Measurements from ENCODE around the gene RALGPS2.

Gene RALGPS2

GRCh38 chr1:178954937-178955336 lies 229.9 kb downstream of the RALGPS2 start:
- H3K4me3 ChIP-seq (ENCODE audit: insufficient read depth, low read length, poor library complexity, severe bottlenecking), result no peak overlapping the region
- no peaks in the 10 kb centered on the region for H4K20me1 ChIP-seq (ENCODE audit: low read depth, low read length)
- TF ChIP-seq, protein P1, sequence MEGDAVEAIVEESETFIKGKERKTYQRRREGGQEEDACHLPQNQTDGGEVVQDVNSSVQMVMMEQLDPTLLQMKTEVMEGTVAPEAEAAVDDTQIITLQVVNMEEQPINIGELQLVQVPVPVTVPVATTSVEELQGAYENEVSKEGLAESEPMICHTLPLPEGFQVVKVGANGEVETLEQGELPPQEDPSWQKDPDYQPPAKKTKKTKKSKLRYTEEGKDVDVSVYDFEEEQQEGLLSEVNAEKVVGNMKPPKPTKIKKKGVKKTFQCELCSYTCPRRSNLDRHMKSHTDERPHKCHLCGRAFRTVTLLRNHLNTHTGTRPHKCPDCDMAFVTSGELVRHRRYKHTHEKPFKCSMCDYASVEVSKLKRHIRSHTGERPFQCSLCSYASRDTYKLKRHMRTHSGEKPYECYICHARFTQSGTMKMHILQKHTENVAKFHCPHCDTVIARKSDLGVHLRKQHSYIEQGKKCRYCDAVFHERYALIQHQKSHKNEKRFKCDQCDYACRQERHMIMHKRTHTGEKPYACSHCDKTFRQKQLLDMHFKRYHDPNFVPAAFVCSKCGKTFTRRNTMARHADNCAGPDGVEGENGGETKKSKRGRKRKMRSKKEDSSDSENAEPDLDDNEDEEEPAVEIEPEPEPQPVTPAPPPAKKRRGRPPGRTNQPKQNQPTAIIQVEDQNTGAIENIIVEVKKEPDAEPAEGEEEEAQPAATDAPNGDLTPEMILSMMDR (IDR thresholded peaks at IDR 0.05; ENCODE audit: insufficient read depth, low read length, poor library complexity, severe bottlenecking), result no peak
- no peak for TF ChIP-seq EZH2phosphoT487 (conservative IDR thresholded peaks at IDR 0.05; ENCODE audit: low read length)
- H2AFZ ChIP-seq (ENCODE audit: low read depth, low read length, severe bottlenecking), result no peak overlapping the region
- no peak overlapping the region for H3K9ac ChIP-seq (ENCODE audit: low read length)
- no peaks in the 10 kb centered on the region for H3K9me3 ChIP-seq (ENCODE audit: insufficient read depth, low read length)
- H3K4me2 ChIP-seq (ENCODE audit: low read depth, low read length, poor library complexity, severe bottlenecking), result no peak overlapping the region
- H3K27me3 ChIP-seq (ENCODE audit: low read length), result no peaks in the 10 kb centered on the region
- H3F3A ChIP-seq (ENCODE audit: insufficient read depth), result no peaks in the 10 kb centered on the region
- no peak overlapping the region for H3K27ac ChIP-seq (ENCODE audit: low read depth, low read length)
- no peaks in the 10 kb centered on the region for H3K79me2 ChIP-seq (ENCODE audit: insufficient read depth, low read length)
- H3K9me2 ChIP-seq (replicated peaks; ENCODE audit: insufficient read depth, low read length), result no peaks in the 10 kb centered on the region
- H3K36me3 ChIP-seq (ENCODE audit: low read length), result no peaks in the 10 kb centered on the region

GRCh38 chr1:178955391-178955954 lies 230.4 kb downstream of the RALGPS2 start:
- no peaks in the 10 kb centered on the region for H3K9me2 ChIP-seq (replicated peaks; ENCODE audit: insufficient read depth, low read length)
- H3F3A ChIP-seq (ENCODE audit: insufficient read depth), result no peaks in the 10 kb centered on the region
- no peaks in the 10 kb centered on the region for H3K36me3 ChIP-seq (ENCODE audit: low read length)
- H2AFZ ChIP-seq (ENCODE audit: low read depth, low read length, severe bottlenecking), result no peak overlapping the region
- no peak overlapping the region for H3K4me2 ChIP-seq (ENCODE audit: low read depth, low read length, poor library complexity, severe bottlenecking)
- no peak overlapping the region for H3K9ac ChIP-seq (ENCODE audit: low read length)
- H3K9me3 ChIP-seq (ENCODE audit: insufficient read depth, low read length), result no peaks in the 10 kb centered on the region
- no peaks in the 10 kb centered on the region for H4K20me1 ChIP-seq (ENCODE audit: low read depth, low read length)
- H3K27me3 ChIP-seq (ENCODE audit: low read length), result no peaks in the 10 kb centered on the region
- H3K27ac ChIP-seq (ENCODE audit: low read depth, low read length), result no peak overlapping the region
- no peaks in the 10 kb centered on the region for H3K79me2 ChIP-seq (ENCODE audit: insufficient read depth, low read length)
- TF ChIP-seq, protein P1 (IDR thresholded peaks at IDR 0.05; ENCODE audit: insufficient read depth, low read length, poor library complexity, severe bottlenecking), result no peak
- no peak for TF ChIP-seq EZH2phosphoT487 (conservative IDR thresholded peaks at IDR 0.05; ENCODE audit: low read length)
- no peak overlapping the region for H3K4me3 ChIP-seq (ENCODE audit: insufficient read depth, low read length, poor library complexity, severe bottlenecking)

GRCh38 chr1:178958491-178958890 lies 233.4 kb downstream of the RALGPS2 start:
- no peak for TF ChIP-seq EZH2phosphoT487 (conservative IDR thresholded peaks at IDR 0.05; ENCODE audit: low read length)
- TF ChIP-seq, protein P1 (IDR thresholded peaks at IDR 0.05; ENCODE audit: insufficient read depth, low read length, poor library complexity, severe bottlenecking), result no peak
- H3K4me2 ChIP-seq (ENCODE audit: low read depth, low read length, poor library complexity, severe bottlenecking), result no peak overlapping the region
- H3K4me3 ChIP-seq (ENCODE audit: insufficient read depth, low read length, poor library complexity, severe bottlenecking), result no peak overlapping the region

More at GRCh38 chr1:178958491-178958890, 233.4 kb downstream of the RALGPS2 start:
- Histone ChIP-seq H3K27me3 (ENCODE audit: low read length) (no peaks in the 10 kb centered on the region), H3F3A (ENCODE audit: insufficient read depth) (no peaks in the 10 kb centered on the region), H3K27ac (ENCODE audit: low read depth, low read length) (no peak overlapping the region), H4K20me1 (ENCODE audit: low read depth, low read length) (no peaks in the 10 kb centered on the region), H3K36me3 (ENCODE audit: low read length) (no peaks in the 10 kb centered on the region), H3K79me2 (ENCODE audit: insufficient read depth, low read length) (no peaks in the 10 kb centered on the region), H3K9me3 (ENCODE audit: insufficient read depth, low read length) (no peaks in the 10 kb centered on the region), H3K9ac (ENCODE audit: low read length) (no peak overlapping the region), H3K9me2 (replicated peaks; ENCODE audit: insufficient read depth, low read length) (no peaks in the 10 kb centered on the region), H2AFZ (ENCODE audit: low read depth, low read length, severe bottlenecking) (no peak overlapping the region)

Measured in SU-DHL-6 (cell line).